GM21528 (cell line): ENCODE results near the gene L3MBTL2.

Experiments used
- ATAC-seq: cut with Tn5 transposase; IDR thresholded peaks from one replicate; pipeline ENCODE4 v1.9.1; 2021; ENCODE audit warnings: mild to moderate bottlenecking, moderate library complexity; ENCODE audit not compliant: unreplicated experiment, low FRiP score

The L3MBTL2 gene

DNA sequence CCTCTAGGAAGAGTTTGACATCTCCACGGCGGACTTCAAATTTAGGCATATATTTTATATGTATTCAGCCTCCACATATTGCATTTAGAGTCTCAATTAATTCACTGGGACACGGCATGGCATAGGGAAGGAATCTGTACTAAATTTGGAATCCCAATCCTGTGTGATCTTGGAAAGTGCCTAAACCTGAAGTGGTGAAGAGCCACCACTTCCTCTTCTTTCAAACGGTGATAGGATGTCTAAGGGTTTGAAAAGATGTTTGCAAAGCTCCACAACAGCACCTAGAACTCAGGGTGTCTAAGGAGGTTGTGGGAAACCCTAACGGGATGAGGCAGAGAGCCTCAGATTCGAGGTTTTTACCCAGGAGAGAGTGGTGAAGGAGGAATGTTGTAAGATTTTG, 1.0 kb upstream of the L3MBTL2 start:
- no peak for ATAC-seq

DNA sequence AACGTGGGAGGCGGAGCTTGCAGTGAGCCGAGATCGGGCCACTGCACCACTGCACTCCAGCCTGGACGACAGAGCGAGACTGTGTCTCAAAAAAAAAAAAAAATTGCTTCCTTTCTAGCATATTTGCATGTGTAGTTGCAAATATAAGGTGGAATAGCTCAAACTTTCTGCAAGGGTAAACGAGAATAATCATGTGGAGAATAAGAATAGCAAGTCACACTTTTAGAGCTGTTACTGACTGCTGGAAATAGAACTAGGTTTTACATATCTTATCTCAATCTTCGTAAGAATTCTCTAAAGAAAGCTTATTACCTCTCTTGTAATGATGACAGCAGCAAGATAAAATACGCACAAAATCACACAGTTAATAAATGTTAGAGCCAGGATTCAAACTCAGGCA, 1.6 kb downstream of the L3MBTL2 start:
- ATAC-seq = no peak

DNA sequence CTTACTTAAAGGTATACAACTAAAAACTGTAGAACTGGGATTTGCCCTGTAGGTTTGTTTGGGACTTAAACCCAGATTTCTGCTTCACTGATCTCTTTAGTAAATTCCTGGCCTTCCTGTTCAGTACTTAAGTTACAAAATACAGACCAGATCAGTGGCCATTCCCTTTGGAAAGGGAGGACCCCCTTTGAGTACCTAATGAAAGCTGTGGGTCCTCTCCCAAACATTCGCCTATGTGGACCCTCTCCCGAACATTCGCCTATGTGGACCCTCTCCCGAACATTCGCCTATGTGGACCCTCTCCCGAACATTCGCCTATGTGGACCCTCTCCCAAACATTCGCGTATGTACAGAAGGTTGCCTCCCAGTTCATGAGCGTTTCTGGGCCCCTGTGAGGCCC, 10.3 kb downstream of the L3MBTL2 start:
- ATAC-seq = no peak

DNA sequence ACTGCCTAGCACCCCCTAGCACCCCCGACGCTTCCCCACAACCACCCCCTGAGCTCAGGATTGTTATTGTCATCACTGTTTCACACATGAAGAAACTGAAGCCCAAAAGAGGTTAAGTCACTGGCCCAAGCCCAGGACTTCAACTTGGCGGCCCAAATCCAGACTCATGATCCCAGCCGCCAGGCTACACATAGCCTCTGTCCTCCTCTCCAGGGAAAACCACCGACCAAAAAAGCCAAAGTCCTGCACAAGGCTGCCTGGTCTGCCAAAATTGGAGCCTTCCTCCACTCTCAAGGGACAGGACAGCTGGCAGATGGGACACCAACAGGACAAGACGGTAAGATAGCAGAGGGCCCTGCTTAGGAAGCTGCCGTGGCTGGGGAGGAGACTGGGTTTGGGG, 10.8 kb downstream of the L3MBTL2 start:
- ATAC-seq = no peak

DNA sequence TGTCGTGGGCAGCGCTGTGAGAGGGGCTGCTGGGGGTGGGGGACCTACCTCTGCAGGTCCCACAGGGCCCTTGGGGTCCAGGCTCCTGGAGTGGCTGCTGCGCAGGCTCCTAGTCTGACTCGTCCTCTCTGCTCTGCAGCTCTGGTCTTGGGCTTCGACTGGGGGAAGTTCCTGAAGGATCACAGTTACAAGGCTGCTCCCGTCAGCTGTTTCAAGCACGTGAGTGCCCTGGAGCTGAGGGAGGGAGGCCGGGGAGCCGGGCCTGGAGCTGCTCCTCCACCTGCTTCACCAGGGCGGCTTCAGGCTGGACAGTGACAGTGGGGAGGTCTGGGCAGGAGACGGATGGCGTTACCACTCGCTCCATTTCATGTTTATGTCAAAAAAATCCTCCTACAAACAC, 11.9 kb downstream of the L3MBTL2 start:
- no peak for ATAC-seq

DNA sequence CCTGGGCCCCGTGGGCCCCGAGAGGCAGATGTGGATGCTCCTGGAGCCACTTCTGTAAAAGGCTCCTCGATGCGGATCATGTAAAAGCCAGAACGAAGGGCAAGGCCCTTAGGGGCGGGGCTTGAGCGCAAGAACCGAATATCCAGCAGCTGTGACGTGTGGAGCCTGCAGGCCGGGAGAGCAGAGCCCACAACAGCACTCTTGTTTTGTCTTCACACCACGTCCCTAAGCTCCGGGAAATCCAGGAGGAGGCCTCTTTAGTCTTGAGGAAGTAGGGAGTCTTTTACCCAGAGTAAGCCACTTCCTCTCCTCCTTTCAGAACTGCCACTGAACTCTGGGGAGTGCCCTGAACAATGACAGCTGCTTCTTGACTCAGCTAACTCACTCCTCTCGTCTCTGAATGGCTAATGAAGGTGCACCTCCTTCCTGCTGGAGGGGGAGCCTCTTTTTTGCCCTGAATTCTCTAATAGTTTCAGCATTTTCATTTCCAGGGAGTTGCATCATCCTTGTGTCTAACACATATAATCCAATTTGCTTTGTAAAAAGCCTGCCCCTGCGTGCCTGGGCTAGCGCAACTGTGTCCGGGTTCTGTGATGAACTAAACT, 12.5 kb downstream of the L3MBTL2 start:
- ATAC-seq = no peak

DNA sequence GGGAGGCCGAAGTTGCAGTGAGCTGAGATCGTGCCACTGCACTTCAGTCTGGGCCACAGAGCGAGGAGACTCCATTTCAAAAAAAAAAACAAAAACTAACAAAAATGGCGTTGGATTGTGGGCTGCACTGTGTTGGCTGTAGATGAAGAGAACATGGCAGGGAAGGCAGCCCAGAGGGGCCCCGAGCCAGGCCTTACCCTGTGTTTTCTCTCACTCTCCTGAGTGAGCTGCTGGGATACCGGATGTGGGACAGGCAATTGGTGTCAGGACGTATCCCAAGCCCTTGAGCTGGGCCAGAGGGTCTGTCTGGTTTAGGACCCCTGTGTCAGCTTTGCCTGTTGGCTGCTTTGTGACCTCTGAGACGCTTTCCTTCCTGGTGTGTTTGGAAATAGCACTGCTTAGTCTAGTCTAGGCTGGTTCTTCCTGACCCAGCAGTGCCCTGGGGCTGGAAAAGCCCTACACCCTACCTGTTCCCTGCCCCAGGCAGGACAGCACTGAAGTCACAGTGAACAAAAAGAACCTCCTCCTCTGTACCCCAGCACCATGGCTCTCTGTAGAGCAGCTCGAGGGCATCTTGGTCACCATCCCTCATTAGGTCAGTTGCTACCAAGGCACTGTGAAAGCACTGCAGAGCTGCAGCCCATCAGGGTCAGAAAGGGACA, 17.9 kb downstream of the L3MBTL2 start:
- ATAC-seq = no peak

DNA sequence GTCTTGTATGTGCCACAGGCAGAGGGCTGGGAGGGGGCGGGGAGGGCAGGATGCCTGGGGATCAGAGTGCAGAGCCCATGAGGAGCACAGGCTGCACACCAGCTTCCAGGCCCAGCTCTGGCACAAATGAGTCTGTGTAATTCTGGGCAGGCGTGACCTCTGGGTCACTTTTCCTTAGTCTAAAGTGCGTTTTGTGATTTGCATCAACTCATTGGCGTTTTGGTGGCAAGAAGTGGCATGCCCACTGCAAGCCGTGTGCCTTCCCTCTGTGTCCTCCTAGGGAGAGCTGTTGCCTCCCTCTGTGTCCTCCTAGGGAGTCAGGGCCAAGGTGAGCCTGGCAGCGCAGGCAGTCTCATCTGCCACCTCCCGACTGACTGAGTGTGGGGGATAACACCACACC, 18.4 kb downstream of the L3MBTL2 start:
- ATAC-seq = no peak

DNA sequence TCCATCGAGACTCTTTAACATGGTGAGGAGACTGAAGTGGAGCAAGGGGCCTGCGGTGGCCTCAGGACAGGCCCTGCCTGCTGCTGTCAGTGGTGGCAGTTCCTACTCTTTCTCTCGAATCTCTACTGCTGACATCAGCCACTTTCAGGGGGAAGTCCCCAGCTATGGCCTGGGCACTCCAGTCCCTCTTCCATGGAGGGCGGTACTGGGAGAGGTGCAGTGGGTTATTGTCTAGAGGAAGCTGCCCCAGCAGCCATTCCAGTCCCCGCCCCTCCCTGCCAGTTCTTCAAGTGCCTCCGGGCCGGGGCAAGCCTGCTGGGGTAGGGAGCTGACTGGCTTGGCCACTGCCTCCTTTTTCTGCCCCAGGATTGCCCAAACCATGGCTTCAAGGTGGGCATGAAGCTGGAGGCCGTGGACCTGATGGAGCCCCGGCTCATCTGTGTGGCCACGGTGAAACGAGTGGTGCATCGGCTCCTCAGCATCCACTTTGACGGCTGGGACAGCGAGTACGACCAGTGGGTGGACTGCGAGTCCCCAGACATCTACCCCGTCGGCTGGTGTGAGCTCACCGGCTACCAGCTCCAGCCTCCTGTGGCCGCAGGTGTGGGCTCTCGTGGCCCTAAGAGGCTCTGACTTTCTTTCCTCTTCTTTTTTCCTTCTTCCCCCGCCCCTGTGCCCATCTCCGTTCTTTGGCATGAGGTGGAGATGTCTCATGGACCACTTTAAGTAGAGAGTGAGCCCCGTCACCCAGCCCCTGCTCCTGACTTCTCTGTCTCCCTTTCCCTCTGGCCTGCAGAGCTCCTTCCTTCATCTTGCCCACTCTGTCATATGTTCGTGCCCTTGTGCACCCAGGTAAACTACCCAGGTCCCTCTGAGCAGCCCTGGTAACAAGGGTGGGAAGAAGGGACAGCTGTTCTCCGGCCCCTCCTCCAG, 21.9 kb downstream of the L3MBTL2 start:
- no peak for ATAC-seq

DNA sequence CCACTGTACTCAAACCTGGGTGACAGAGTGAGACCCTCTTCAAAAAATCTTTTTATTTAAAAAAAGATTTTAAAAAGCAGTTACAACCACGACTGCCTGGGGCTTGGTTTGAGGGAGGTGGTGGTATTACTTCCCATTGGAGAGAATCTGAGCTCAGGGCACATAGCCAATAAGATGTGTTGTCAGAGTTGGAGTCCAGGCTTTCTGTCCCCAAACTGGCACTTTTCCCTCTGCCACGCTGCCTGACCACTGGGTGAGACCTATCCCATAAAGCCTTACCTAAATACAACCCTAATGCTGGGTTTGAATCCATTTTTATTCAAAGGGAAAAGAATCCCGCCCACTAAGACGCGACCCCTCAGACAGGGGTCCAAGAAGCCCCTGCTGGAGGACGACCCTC, 24.1 kb downstream of the L3MBTL2 start:
- ATAC-seq = no peak

DNA sequence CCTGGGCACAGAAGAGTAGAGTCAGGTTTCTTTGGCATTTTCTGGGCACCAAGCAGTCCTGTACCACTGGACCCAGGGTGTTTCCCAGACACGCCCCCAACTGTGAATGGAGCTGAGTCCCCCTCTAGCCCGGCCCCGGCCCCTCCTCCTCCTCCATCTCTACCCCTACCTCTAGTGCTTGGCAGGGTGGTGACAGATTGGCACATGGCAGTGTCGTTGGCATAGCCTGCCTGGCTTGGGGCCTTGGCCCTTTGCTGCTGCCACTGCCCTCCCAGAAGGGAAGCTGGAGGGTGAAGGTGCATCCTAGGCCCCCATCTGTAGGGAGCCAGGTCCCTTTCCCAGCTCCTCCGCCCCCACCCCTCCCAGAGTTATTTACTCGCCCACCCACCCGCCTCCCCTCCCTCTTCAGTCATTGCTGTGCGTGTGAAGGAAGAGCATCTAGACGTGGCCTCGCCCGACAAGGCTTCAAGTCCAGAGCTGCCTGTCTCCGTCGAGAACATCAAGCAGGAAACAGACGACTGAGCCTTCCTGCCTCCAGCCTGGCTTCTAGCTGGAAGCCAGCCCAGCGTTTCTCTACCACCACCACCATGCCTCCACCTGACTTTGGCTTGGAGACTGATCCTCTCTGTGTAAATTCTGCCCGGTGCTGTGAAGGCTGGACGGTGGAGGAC, 24.8 kb downstream of the L3MBTL2 start:
- no peak for ATAC-seq

DNA sequence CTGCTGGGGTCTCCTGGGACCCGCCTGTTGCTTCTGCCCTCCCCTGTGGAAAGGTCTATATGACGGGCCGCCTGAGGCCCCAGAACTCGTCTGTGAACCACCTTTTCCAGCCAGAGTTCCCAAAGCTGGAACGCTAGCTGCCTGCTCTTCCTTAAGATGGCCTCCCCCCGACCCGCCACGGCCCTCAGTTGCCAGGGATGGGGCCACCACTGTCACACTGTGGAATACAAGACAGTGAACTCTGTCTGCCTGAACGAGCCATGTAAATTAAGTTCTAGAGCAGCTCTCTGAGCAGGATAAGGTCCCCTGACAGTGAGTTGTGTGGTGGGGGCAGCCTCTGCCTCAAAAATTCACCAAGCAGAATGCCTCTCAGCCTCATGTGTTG, 25.3 kb downstream of the L3MBTL2 start:
- ATAC-seq = no peak

DNA sequence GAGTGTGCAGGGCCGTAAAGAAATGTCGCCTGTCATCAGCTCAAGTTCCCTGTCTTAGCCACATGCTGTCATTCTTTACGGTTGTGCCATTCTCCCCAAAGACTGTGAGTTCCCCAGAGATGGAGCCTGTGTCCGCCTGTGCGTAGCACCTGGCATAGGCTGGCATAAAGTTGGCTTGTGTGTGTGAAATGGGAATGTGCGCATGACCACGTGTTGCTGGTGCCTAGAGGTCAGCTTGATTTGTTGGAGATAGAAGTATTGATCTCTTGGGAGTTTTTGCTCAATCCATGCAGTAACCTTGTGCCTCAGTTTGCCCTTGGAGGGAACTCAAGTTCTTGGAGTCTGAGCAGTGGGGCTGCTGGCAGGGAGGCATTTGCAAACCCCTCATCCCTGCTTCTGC, 26.3 kb downstream of the L3MBTL2 start:
- no peak for ATAC-seq

DNA sequence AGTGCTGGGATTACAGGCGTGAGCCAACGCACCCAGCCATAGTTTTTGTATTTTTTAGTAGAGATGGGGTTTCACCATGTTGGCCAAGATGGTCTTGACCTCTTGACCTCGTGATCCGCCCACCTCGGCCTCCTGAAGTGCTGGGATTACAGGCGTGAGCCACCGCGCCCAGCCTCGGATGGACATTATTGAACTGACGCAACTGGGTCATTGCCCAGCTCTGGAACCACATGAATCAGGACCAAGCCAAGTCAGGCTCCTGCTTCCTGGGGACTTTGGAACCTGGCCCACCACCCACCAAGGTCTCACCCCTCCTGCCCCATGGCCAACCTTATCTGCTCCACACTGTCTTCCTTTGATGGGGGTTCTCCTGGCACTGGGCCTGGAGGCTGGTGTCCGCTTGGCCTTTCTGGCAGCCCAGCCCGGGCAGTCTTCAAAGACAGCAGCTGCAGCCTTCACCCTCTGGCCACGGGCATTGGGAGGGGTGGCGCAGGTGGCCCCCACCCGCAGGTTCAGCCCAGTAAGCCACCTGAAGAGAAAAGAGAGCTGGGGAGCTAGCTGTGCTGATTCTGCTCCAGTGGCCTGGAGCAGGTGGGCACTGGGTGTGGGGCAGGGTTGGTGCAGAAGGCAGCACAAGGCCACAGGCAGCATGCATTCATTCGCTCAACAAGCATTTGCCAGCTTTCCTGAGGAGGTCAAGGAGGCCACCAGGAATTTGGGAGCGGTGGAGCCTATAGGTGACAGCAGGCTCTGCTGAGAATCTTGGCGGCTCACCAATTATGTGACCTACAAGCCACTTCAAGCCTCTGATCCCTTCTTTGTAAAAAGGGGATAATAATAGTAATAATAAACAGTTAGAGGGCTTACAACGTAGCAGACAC, 29.9 kb downstream of the L3MBTL2 start:
- no peak for ATAC-seq

DNA sequence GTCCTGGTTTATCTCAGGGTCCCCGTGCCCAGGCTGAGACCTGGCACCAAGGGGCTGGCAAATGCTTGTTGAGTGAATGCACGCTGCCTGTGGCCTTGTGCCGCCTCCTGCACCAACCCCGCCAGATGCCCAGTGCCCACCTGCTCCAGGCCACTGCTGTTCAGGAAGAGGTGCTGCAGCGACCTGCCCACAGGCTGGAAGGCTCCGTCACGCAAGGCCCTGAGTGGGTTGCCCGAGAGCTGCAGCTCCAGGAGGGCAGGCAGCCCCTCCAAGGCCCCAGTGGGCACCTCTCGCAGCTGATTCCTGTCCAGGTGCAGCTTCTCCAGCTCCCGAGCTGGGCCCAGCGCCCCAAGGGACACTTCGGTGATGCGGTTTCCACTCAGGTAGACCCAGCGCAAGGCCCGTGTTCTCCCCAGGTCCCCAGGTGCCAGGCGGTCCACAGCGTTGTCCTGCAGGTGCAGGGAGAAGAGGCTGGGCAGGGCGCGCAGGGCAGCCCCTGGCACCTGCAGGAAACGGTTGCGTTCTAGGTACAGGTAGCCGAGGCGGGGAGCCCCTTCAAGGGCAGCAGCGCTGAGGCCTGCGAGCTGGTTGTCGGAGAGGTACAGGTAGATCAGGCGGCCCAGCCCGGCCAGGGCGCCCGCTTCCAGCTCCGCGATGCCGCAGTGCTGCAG, 32.1 kb downstream of the L3MBTL2 start:
- ATAC-seq = no peak

DNA sequence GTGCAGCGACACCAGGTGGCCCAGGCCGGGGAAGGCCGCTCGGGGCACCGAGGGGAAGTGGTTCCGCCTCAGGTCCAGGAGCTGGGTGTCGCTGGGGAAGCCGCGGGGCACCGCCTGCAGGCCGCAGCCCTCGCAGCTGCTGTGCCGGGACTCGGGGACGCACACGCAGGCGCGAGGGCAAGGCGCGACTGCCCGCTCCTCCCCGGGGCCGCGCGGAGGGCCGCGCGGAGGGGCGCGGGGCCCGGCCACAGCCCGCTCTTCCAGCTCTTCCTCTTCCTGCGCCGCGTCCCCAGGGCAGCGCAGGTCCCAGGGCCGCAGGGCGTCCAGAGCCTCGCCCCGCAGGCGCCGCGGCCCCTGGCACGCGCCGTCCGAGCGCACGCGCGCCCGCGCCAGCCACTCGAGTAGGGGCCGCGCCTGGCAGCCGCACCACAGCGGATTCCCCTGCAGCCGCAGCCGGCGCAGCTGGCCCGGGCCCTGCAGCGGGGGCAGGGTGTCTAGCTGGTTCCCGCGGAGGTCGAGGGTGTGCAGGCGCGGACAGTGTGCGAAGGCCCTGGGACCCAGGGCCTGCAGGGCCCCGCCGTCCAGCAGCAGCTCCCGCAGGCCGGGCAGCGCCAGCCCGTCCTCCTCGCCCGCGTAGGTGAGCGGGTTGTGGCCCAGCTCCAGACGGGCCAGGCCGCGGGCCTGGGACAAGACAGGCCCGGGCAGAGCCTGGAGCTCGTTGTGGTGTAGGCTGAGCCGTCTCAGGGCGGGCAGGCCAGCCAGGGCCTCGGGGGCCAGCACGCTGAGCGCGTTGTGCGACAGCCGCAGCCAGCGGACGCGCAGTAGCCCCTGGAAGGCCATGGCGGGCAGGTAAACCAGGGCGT, 32.8 kb downstream of the L3MBTL2 start:
- peak; percentile 61 for ATAC-seq

DNA sequence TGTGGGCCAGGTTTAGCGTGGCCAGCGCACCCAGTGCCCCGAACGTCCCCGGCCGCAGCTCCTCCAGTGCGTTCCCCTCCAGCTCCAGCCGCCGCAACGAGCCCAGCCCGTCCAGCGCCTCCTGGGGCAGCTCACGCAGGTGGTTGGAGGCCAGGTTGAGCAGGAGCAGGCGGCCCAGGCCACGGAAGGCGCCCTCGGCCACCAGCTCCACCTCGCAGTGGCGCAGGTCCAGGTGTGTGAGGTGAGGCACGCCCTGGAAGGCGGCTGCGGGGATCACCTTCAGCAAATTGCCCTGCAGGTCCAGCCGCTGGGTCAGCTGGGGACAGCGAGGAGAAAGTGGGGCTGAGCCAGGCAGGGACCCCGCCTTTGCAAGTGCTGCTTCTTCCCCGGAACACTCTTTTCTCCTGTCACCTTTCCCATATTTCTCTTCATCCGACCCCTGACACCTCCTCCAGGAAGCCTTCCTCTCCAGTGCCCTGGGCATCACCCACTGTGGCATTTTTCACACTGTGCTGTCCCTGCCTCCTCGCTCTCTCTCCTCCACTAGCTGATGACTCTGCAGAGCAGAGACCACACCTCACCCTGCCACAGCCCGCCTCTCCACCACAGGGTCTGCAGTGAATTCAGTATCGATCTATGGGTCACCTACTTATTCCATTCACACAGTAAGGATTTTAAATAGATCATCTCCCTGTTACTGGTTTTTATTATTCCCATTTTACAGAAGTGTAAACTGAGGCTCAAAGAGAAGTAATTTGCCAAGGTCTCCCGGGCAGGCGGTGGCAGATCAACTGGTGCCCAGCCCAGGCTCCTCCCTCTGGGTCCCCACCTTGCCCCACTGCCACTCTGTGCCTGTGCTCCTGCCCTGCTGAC, 33.7 kb downstream of the L3MBTL2 start:
- no peak for ATAC-seq
